CD4-positive, alpha-beta memory T cell (primary cell): ENCODE data around the gene KIAA1958. TPM values are rescaled to one million over a fixed set of nuclear protein-coding genes. Genes with fewer than 3 reads are reported as not detected.
"Not testable (repeated sequence)": the region's sequence is repeated elsewhere in the genome, so short reads cannot be mapped to it uniquely, and the experiment has no call there.

Source experiments
- CTCF ChIA-PET: fragments of 350-600 bp; sonication (Branson Sonifier 250); formaldehyde crosslinking; loops from one replicate; lab custom pipeline; 2021; ENCODE audit warnings: inconsistent platforms; ENCODE audit not compliant: partially characterized antibody; lab: Charles Lee
- POLR2A ChIA-PET: fragments of 350-600 bp; sonication (Branson Sonifier 250); formaldehyde crosslinking; loops from one replicate; lab custom pipeline; 2021; ENCODE audit not compliant: partially characterized antibody; lab: Charles Lee
- DNase-seq, 5 donors: peaks; one replicate each; pipeline versions ENCODE4 v3.0.0 to v3.0.0-alpha.2; 2020 to 2022; ENCODE audit warnings: mixed read lengths in 1 of 5
- H3K27ac ChIP-seq: one replicate; pipeline ENCODE4 v1.7.0; 2013; ENCODE audit warnings: low read depth, low read length
- H3K27me3 ChIP-seq: 2 replicates; pipeline ENCODE4 v1.7.0; 2013; ENCODE audit warnings: mild to moderate bottlenecking, low read length, moderate library complexity; ENCODE audit not compliant: insufficient read depth
- H3K36me3 ChIP-seq: 2 replicates; pipeline ENCODE4 v1.7.0; 2013; ENCODE audit warnings: mild to moderate bottlenecking, low read length, moderate library complexity; ENCODE audit not compliant: insufficient read depth
- H3K4me1 ChIP-seq: 2 replicates; pipeline ENCODE4 v1.7.0; 2013; ENCODE audit warnings: mild to moderate bottlenecking, low read length, moderate library complexity; ENCODE audit not compliant: insufficient read depth
- H3K4me3 ChIP-seq, 2 donors: one replicate each; pipeline ENCODE4 v1.7.0; 2013; ENCODE audit warnings: low read length in 2 of 2, mild to moderate bottlenecking in 1 of 2
- H3K9me3 ChIP-seq, 2 donors: one replicate each; pipeline ENCODE4 v1.7.0; 2013; ENCODE audit warnings: low read length in 2 of 2, control low read depth in 1 of 2; ENCODE audit not compliant: control insufficient read depth in 1 of 2
- H3K27ac Mint-ChIP-seq, 7 donors: one replicate each; pipeline ENCODE4 v1.8.0; 2020 to 2021; ENCODE audit warnings: mixed read lengths in 7 of 7, mild to moderate bottlenecking in 6 of 7, inconsistent platforms in 3 of 7, moderate library complexity in 3 of 7
- H3K27me3 Mint-ChIP-seq, 2 donors: one replicate each; pipeline ENCODE4 v1.8.0; 2020 to 2021; ENCODE audit warnings: mixed read lengths in 2 of 2
- H3K36me3 Mint-ChIP-seq, 2 donors: one replicate each; pipeline ENCODE4 v1.8.0; 2020 to 2021; ENCODE audit warnings: mixed read lengths in 2 of 2, inconsistent platforms in 1 of 2, mild to moderate bottlenecking in 1 of 2
- H3K4me1 Mint-ChIP-seq, 4 donors: one replicate each; pipeline ENCODE4 v1.8.0; 2020 to 2021; ENCODE audit warnings: mixed read lengths in 4 of 4, mild to moderate bottlenecking in 1 of 4
- H3K4me3 Mint-ChIP-seq, 8 donors: one replicate each; pipeline ENCODE4 v1.8.0; 2020 to 2021; ENCODE audit warnings: mixed read lengths in 8 of 8, mild to moderate bottlenecking in 7 of 8, moderate library complexity in 6 of 8, inconsistent platforms in 3 of 8
- H3K9me3 Mint-ChIP-seq, 8 donors: one replicate each; pipeline ENCODE4 v1.8.0; 2020 to 2021; ENCODE audit warnings: mixed read lengths in 8 of 8, mild to moderate bottlenecking in 5 of 8, inconsistent platforms in 3 of 8, moderate library complexity in 1 of 8
- intact Hi-C: fragments of 100-400 bp; cut with micrococcal nuclease; formaldehyde crosslinking; loops from one replicate; pipeline ENCODE4 v1.15.1; 2023
- polyA plus RNA-seq, 2 donors: library from polyadenylated mRNA; unstranded; fragments of 300-500 nt; fragmentation: Illumina TruSeq; gene quantifications; one replicate each; pipeline ENCODE4 v1.2.3, GENCODE V29; 2021
- total RNA-seq, 2 experiments: library from RNA; stranded (reverse); gene quantifications; one replicate each; pipeline ENCODE4 v1.2.3, GENCODE V29; 2021

KIAA1958 gene
- total and polyA plus RNA-seq, 4 experiments from 2014 or later = 0.63 to 5.1 (median 2.8) TPM

DNA sequence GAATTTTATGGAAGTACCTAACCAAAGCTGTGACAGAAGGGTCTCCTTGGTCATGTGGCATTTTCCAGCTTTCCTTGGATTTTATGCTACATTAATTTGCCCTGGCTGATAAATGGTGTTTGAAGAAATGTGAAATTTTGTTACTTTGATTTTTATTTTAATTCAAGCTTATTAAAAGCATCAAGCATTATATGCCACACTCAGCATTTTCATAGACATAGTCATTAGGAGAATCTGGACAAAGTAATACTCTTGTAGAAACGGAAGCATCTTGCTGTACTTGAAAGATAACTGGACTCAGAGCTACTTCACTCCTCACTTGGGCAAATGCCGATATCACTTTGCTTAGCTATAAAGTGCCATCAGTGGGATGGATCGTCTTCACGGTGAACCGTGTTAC is 177.1 kb downstream of the KIAA1958 start:
- intact Hi-C loops = no loop called here
- H3K4me3 ChIP-seq = no peak overlapping the region
- no peaks in the 10 kb centered on the region for H3K4me1 Mint-ChIP-seq
- no peaks in the 10 kb centered on the region for H3K36me3 ChIP-seq
- H3K4me1 ChIP-seq = no peaks in the 10 kb centered on the region
- no peaks in the 10 kb centered on the region for H3K9me3 Mint-ChIP-seq
- H3K9me3 ChIP-seq = no peaks in the 10 kb centered on the region
- H3K4me3 Mint-ChIP-seq = no peak overlapping the region
- ChIA-PET POLR2A (no interaction called here), CTCF (interaction anchor here (0.8 to 1.2 kb wide), 3 partner anchors 10 to 219 kb away, joined by 3 to 4 read pairs (median 3); no protein-coding TSS in a partner anchor)
- no peak overlapping the region for H3K27ac Mint-ChIP-seq
- peaks cover 0 to 1% of the 10 kb centered on the region in 2 donors for H3K27me3 Mint-ChIP-seq
- no peak for DNase-seq
- H3K36me3 Mint-ChIP-seq = no peaks in the 10 kb centered on the region
- H3K27ac ChIP-seq = no peak overlapping the region
- H3K27me3 ChIP-seq = no peaks in the 10 kb centered on the region

DNA sequence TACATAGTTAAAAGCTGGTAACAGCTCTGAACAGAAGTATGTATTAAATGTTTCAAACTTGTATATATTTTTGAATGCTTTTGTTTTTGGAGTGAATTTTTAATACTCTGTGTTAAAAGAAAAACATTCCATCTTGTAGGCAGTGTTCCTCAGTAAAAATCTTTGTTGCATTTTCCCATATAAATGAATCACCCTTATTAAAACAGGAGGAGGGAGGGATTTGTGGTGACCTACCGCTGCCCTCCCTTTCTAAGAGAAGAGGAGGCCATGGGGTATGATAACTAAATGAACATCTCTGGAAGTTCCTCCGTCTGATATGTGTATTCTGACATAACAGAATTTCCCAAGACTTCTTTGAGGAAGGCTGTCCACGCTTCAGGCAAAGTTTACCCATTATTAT is 177.9 kb downstream of the KIAA1958 start:
- no peak overlapping the region for H3K27ac ChIP-seq
- H3K36me3 ChIP-seq = no peaks in the 10 kb centered on the region
- Mint-ChIP-seq H3K36me3 (no peaks in the 10 kb centered on the region), H3K27ac (no peak overlapping the region), H3K4me1 (no peaks in the 10 kb centered on the region), H3K4me3 (no peak overlapping the region), H3K27me3 (no peaks in the 10 kb centered on the region), H3K9me3 (no peaks in the 10 kb centered on the region)
- H3K27me3 ChIP-seq = no peaks in the 10 kb centered on the region
- no peak for DNase-seq
- intact Hi-C loops = no loop called here
- H3K4me3 ChIP-seq = no peak overlapping the region
- CTCF ChIA-PET = no interaction called here
- no peaks in the 10 kb centered on the region for H3K9me3 ChIP-seq
- POLR2A ChIA-PET = no interaction called here
- no peaks in the 10 kb centered on the region for H3K4me1 ChIP-seq

DNA sequence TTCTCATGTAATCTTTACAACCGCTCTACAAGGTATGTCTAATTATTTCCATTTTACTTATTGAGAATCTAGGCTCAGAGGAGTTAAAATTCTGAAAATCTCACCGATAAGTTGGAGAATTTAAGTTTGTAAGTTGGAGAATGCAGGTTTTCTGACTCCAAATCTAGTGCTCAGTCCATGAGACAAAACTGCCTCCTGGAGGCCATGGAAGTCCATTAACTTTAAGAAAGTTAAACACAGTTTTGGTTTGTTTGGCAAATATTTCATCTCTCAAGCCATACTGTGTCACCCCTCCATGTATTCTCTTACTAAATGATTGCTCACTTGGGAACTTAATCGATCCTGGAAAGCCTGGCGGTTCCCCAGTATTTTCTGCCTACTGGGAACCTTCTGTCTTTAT is 178.7 kb downstream of the KIAA1958 start:
- Histone ChIP-seq H3K9me3 (no peaks in the 10 kb centered on the region), H3K4me3 (no peak overlapping the region), H3K27me3 (no peaks in the 10 kb centered on the region), H3K27ac (no peak overlapping the region), H3K4me1 (no peaks in the 10 kb centered on the region), H3K36me3 (no peaks in the 10 kb centered on the region)
- no peak overlapping the region for H3K4me3 Mint-ChIP-seq
- H3K9me3 Mint-ChIP-seq = no peaks in the 10 kb centered on the region
- POLR2A ChIA-PET = no interaction called here
- no peaks in the 10 kb centered on the region for H3K27me3 Mint-ChIP-seq
- no peaks in the 10 kb centered on the region for H3K36me3 Mint-ChIP-seq
- H3K4me1 Mint-ChIP-seq = no peaks in the 10 kb centered on the region
- CTCF ChIA-PET = no interaction called here
- intact Hi-C loops = loop anchor here (1.0 kb wide), 1 partner anchor 222 kb away; no protein-coding TSS in a partner anchor
- DNase-seq = no peak
- H3K27ac Mint-ChIP-seq = no peak overlapping the region

DNA sequence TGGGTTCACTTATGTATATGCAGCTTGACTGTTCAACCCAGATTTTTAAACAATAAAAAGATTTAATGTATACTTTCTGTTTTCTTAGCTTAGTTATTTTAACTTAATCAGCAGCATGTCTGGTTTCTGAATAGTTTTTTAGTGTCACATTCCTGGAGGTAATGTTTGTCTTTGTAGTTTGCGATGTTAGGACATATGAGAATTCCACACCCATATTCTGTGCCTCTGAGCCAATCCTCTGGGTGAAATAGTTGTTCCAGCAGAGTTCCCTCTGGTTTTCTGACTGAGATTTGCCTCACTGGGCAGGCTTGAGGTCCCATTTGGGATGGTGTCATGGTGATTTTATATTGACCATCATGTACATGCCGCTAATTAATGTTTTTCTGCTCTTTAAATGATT is 182.7 kb downstream of the KIAA1958 start:
- Mint-ChIP-seq H3K27ac (no peak overlapping the region), H3K4me1 (no peaks in the 10 kb centered on the region), H3K9me3 (no peaks in the 10 kb centered on the region), H3K36me3 (no peaks in the 10 kb centered on the region), H3K27me3 (peaks cover 0 to 4% of the 10 kb centered on the region in 2 donors), H3K4me3 (no peak overlapping the region)
- no peaks in the 10 kb centered on the region for H3K27me3 ChIP-seq
- H3K9me3 ChIP-seq = no peaks in the 10 kb centered on the region
- H3K36me3 ChIP-seq = no peaks in the 10 kb centered on the region
- H3K27ac ChIP-seq = no peak overlapping the region
- POLR2A ChIA-PET = no interaction called here
- CTCF ChIA-PET = no interaction called here
- no peaks in the 10 kb centered on the region for H3K4me1 ChIP-seq
- DNase-seq = no peak
- intact Hi-C loops = no loop called here
- no peak overlapping the region for H3K4me3 ChIP-seq

DNA sequence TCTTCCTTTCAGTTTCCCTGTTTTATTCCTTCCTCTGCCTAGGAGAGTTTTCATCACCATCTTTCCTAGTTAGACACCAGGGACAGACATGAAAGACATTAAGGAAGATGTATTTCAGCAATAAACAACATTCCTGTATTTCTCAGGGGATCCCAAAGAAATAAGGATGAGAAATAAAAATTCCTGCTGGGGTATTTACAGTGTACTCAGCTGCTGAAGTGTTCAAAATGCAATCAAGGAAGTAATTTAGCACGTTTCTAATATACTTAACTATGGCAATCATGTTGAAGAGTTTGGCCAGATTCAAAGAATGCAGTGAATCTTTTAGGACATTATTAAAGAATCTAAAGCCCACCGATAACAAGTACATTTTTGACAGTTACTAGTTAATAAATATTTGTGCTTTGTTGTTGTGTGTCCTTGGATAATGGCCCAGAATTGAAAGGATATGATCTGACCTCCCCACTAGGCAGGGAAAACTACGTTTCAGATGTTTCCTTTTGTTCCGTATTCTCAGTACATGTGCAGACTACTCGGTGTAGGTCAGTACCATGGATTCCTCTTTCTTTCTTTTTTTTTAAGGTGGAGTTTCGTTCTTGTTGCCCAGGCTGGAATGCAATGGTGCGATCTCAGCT is 184.5 kb downstream of the KIAA1958 start:
- Histone ChIP-seq H3K9me3 (no peaks in the 10 kb centered on the region), H3K36me3 (no peaks in the 10 kb centered on the region), H3K4me1 (no peaks in the 10 kb centered on the region), H3K27ac (no peak overlapping the region), H3K27me3 (no peaks in the 10 kb centered on the region), H3K4me3 (no peak overlapping the region)
- Mint-ChIP-seq H3K4me1 (no peaks in the 10 kb centered on the region), H3K36me3 (no peaks in the 10 kb centered on the region), H3K27ac (no peak overlapping the region), H3K27me3 (peaks cover 1 to 4% of the 10 kb centered on the region in 2 donors), H3K4me3 (no peak overlapping the region), H3K9me3 (peaks cover 0 to 3% (median 0%) of the 10 kb centered on the region in 8 donors)
- POLR2A ChIA-PET = no interaction called here
- intact Hi-C loops = no loop called here
- no peak for DNase-seq
- CTCF ChIA-PET = no interaction called here

DNA sequence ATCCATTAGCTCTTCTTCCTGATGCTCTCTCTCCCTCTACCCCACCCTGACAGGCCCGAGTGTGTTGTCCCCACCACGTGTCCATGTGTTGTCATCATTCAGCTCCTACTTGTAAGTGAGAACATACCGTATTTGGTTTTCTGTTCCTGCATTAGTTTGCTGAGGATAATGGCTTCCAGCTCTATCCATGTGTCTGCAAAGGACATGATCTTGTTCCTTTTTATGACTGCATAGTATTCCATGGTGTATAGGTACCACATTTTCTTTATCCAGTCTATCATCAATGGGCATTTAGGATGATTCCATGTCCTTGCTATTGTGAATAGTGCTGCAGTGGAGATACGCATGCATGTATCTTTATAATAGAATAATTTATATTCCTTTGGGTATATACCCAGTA is 186.6 kb downstream of the KIAA1958 start:
- H3K36me3 Mint-ChIP-seq, H3K27me3 Mint-ChIP-seq, H3K4me1 Mint-ChIP-seq, H3K4me3 ChIP-seq, intact Hi-C loops, H3K4me1 ChIP-seq, POLR2A ChIA-PET, H3K27ac ChIP-seq, CTCF ChIA-PET, H3K9me3 ChIP-seq, H3K4me3 Mint-ChIP-seq, H3K27me3 ChIP-seq, DNase-seq, H3K27ac Mint-ChIP-seq, H3K36me3 ChIP-seq: not testable (repeated sequence)
- H3K9me3 Mint-ChIP-seq = peaks cover 3 to 16% (median 12%) of the 10 kb centered on the region in 8 donors

DNA sequence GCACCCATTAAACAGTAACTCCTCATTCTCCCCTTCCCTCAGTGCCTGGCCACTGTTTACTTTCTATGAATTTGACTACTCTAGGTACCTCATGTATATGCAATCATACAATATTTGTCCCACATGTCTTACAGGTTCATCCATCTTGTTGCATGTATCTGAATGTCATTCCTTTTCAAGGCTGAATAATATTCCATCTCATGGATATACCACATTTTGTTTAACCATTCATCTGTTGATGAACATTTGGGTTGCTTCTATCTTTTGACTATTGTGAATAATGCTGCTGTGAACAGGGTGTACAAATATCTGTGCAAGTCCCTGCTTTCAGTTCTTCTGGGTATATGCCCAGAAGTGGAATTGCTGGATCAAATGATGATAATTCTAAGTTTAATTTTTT is 190.4 kb downstream of the KIAA1958 start:
- no peaks in the 10 kb centered on the region for H3K4me1 ChIP-seq
- Mint-ChIP-seq H3K36me3 (peaks cover 4 to 10% of the 10 kb centered on the region in 2 donors), H3K4me3 (no peak overlapping the region), H3K27me3 (peaks cover 4 to 7% of the 10 kb centered on the region in 2 donors), H3K4me1 (peaks cover 0 to 6% (median 1%) of the 10 kb centered on the region in 4 donors), H3K9me3 (peaks cover 3 to 33% (median 20%) of the 10 kb centered on the region in 8 donors), H3K27ac (no peak overlapping the region)
- intact Hi-C loops = no loop called here
- H3K36me3 ChIP-seq = no peaks in the 10 kb centered on the region
- no peak overlapping the region for H3K4me3 ChIP-seq
- CTCF ChIA-PET = no interaction called here
- POLR2A ChIA-PET = no interaction called here
- no peak overlapping the region for H3K27ac ChIP-seq
- no peaks in the 10 kb centered on the region for H3K27me3 ChIP-seq
- DNase-seq = no peak
- peaks cover 0 to 6% of the 10 kb centered on the region in 2 donors for H3K9me3 ChIP-seq
